HL-60 (cell line): Measurements from ENCODE around the gene IL4R.

Source experiments
- DNase-seq, 2 experiments: peaks; one replicate each; pipeline ENCODE4 v3.0.0-alpha.2; 2010 to 2020; ENCODE audit warnings: low read depth in 1 of 2, low spot score in 1 of 2
- H3K27ac ChIP-seq: fragments of 250-450 bp; sonication (Bioruptor Pico); replicated peaks from 2 replicates; pipeline ENCODE4 v1.5.1; 2020; ENCODE audit warnings: mild to moderate bottlenecking, moderate library complexity
- H3K27me3 ChIP-seq: fragments of 250-450 bp; sonication (Bioruptor Pico); 2 replicates; pipeline ENCODE4 v1.5.1; 2021; ENCODE audit warnings: mild to moderate bottlenecking, moderate library complexity; ENCODE audit not compliant: insufficient read depth, poor library complexity, severe bottlenecking
- H3K4me3 ChIP-seq: replicated peaks from 2 replicates; pipeline ENCODE4 v1.5.1; 2011; ENCODE audit warnings: mild to moderate bottlenecking, control low read depth, low read length; ENCODE audit not compliant: insufficient read depth
- CTCF ChIP-seq: IDR thresholded peaks from one replicate; pipeline ENCODE4 v1.5.1; 2011; ENCODE audit warnings: low read length, control low read depth, inconsistent platforms; ENCODE audit not compliant: insufficient read depth
- GABPA ChIP-seq: IDR thresholded peaks from 2 replicates; pipeline ENCODE4 v1.6.1; 2012; ENCODE audit warnings: low read depth
- POLR2AphosphoS5 ChIP-seq: IDR thresholded peaks from 2 replicates; pipeline ENCODE4 v1.6.1; 2012; ENCODE audit warnings: low read depth
- REST ChIP-seq: IDR thresholded peaks from 2 replicates; pipeline ENCODE4 v1.6.1; 2012; ENCODE audit warnings: low read depth; ENCODE audit not compliant: insufficient replicate concordance
- SPI1 ChIP-seq: IDR thresholded peaks from 2 replicates; pipeline ENCODE4 v1.6.1; 2012; ENCODE audit warnings: low read depth, mild to moderate bottlenecking, borderline replicate concordance

The IL4R gene

GRCh38 chr16:27399969-27400368 lies 86.2 kb downstream of the IL4R start:
- TF ChIP-seq CTCF = no peak
- TF ChIP-seq REST = no peak
- TF ChIP-seq POLR2AphosphoS5 = no peak
- TF ChIP-seq GABPA = no peak
- no peak for TF ChIP-seq SPI1
- Histone ChIP-seq H3K4me3 (no peak overlapping the region), H3K27ac (no peak overlapping the region), H3K27me3 (no peaks in the 10 kb centered on the region)
- DNase-seq = no peak

- no peak overlapping the region for H3K4me3 ChIP-seq
- no peaks in the 10 kb centered on the region for H3K27me3 ChIP-seq
- H3K27ac ChIP-seq = peak overlapping the region; percentile 30
- TF ChIP-seq SPI1 = peak; percentile 7; the same call in 1 of the 2 replicates
- TF ChIP-seq CTCF = no peak
- TF ChIP-seq POLR2AphosphoS5 = no peak
- no peak for TF ChIP-seq REST
- TF ChIP-seq GABPA = no peak
- DNase-seq = peak in 1 of 2 experiments; percentile 25
Measured at GRCh38 chr16:27400751-27401620, 87.2 kb downstream of the IL4R start.

- H3K27me3 ChIP-seq = no peaks in the 10 kb centered on the region
- no peak within 1 kb of the TSS for H3K4me3 ChIP-seq
- peak within 1 kb of the TSS; percentile 30; the same call in 1 of the 2 replicates for H3K27ac ChIP-seq
- peak; percentile 84 to 88 for DNase-seq
- TF ChIP-seq POLR2AphosphoS5 = no peak
- peak; percentile 14; the same call in 1 of the 2 replicates for TF ChIP-seq SPI1
Measured at GRCh38 chr16:27401768-27402568, 88.2 kb downstream of the IL4R start, which contains the start of gene IL21R. TSS of gene IL21R (plus strand) at chr16:27402174. CDS start at chr16:27430072, 27,898 bp downstream.

- TF ChIP-seq REST (no peak), POLR2AphosphoS5 (no peak), GABPA (no peak), SPI1 (no peak)
- Histone ChIP-seq H3K4me3 (no peak overlapping the region), H3K27ac (no peak overlapping the region), H3K27me3 (no peaks in the 10 kb centered on the region)
- DNase-seq = no peak
Measured at GRCh38 chr16:27402569-27402963, 88.8 kb downstream of the IL4R start.
